GM19238 (cell line): ENCODE results near the gene FAM78B.

Experiments used
- DNase-seq: peaks from one replicate; pipeline ENCODE4 v3.0.0; 2011; ENCODE audit warnings: low spot score; ENCODE audit not compliant: insufficient read length

The FAM78B gene

GRCh38 chr1:166120281-166120680, 46.5 kb downstream of the FAM78B start:
- DNase-seq = no peak

- DNase-seq = no peak
Observed at GRCh38 chr1:166119471-166119965, 47.3 kb downstream of the FAM78B start.

DNA sequence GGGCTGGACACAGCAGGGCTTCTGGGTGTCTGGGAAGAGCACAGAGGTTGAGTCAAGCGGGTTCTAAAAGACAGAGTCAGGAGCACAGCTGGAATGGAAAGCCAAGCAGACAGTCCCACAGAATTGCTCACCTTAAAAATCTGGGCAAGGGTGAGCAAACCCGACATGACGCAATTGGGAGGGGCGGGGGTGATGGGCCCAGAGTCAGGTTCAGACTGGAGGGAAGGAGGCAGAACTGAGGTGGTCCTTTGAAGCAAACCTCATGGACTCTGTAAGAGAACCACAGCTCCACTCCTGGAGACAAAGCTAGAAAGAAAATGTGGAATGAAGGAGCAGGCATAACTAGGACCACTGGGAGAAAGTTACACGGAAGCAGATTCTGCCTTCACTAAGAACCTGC, 49.0 kb downstream of the FAM78B start:
- DNase-seq = no peak

- DNase-seq = no peak
Observed at GRCh38 chr1:166116026-166116425, 50.8 kb downstream of the FAM78B start.

DNA sequence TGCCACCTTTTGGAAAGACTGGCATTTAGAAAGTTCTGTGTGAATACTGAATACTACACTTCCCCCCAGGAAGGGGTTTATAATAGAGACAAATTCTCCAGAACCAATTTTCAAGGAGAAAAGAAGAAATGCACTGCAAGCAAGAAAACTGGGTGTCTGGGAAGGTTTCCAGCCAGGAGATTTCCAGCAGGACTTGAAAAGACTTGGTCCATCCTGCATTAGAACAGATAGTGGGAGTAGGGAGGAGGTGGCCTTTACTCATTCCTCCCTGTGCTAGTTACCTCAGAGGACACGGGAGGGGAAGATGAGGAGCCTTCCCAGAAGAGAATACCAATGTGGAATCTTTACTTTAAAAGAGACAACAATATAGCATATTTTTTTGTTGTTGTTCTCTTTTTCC, 52.4 kb downstream of the FAM78B start:
- DNase-seq = no peak

DNA sequence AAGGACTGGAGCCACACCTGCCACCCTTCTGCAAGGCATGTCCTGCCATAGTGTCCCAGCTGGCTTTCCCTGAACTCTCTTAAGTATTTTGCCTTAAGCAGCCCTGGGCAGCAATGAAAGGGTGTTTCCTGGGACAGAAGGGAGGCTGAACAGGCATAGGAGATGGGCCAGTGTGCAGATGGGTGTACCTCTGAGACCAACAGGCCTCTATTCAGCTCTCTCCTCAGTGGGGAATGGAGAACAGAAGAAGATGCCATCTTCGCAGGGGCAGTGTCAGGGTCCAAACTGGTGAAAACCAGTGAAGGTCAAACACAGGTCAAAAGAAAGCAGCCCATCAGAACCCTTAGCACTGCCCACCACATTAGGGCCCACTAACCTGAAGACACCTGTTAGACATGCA, 53.2 kb downstream of the FAM78B start:
- DNase-seq = no peak

DNA sequence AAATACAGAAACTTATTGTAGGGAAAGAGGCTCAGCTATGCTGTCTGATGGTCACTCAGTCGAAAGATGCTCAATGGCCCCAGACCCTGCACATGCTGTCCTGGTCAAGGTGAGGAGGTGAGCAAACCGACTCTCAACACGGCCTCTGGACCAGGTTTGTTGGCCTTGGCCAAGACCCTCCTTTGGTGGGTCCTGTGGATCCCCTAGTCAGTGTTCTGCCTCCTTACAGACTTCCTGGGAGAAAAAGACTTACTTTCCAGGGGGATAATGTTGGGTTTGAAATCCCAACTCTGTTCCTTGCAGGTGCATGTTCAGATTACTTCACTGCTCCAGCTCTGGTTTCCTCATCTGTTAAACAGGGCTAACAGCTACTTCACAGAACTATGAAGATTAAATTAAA, 53.8 kb downstream of the FAM78B start:
- no peak for DNase-seq

- DNase-seq = no peak
Observed at GRCh38 chr1:166112425-166112824, 54.4 kb downstream of the FAM78B start.

- DNase-seq = no peak
Observed at GRCh38 chr1:166111430-166111829, 55.4 kb downstream of the FAM78B start.

GRCh38 chr1:166090244-166090643, 76.6 kb downstream of the FAM78B start:
- DNase-seq = no peak

DNA sequence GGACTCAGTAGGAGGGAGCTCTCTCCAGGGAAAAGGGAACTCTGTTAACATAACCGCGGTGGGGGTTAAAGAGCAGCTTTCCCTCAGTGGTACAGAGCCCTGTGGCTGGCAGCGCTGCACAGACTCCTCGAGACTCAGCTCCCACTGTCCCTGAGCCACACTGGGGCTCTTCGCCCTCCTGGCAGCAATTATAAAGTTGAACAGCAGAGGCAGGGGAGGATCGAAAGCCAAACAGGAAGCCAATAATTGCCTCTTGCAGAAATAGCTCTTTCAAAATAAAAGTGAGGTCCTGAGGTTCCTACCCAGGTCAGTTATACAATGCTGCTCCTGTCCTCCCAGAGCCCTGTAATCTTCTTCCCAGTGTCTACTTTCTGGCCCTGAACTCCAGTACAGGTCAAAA, 77.0 kb downstream of the FAM78B start:
- DNase-seq = peak; percentile 44

DNA sequence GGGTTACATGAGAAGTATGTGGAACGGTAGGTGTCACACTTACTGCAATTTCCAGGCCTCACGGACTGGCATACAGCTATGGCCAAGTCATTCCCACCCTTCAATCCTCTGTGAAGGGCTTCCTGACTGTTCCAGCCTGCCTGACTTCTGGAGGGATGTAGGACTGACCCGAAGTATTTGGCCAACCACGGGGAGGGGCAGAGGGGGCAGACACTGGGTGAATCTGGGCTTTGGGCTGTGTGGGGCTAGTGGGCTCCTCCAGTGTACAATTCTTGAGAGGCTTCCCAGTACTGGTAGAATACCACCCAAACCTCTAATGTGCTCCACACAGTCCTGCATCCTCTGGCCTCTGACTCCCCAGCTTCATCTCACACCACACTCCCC, 78.2 kb downstream of the FAM78B start:
- DNase-seq = no peak

DNA sequence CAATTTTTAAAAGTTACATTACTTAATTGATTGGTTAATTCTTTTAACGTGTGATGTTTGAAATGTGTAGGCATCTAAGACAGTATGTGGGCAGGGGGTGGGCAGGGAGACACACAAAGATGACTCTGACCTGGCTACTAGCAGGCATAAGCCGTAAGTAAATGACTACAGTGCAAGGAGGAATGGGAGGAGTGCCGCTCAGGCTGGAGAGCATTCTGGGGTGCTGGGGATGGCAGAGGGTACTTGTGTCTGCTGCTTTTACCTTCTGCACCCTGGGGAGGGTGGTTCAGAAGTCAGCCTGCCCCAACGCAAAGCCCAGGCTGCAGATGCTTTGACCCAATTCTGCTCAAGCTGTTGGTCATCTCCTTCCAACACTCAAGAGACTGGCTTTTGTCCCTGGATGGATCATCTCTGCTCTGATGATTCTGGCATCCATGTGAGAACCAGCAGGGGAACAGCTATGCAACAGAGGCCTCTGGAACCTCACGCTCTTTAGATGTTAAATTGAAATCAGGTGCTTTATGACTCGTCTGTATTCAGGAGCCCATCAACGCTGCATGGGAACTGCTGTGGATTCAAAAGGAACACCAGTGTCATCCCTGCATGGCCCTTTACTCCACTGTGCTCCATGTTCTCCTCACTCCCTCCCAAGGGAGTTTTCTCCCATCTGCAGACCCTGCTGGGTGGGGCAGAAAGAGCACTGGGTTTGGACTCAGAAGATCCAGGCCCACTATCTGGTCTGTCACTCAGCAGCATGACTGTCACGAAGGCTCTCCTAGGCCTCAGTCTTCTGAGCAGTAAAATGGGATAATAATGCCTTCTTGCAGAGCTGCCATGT, 78.8 kb downstream of the FAM78B start:
- no peak for DNase-seq

DNA sequence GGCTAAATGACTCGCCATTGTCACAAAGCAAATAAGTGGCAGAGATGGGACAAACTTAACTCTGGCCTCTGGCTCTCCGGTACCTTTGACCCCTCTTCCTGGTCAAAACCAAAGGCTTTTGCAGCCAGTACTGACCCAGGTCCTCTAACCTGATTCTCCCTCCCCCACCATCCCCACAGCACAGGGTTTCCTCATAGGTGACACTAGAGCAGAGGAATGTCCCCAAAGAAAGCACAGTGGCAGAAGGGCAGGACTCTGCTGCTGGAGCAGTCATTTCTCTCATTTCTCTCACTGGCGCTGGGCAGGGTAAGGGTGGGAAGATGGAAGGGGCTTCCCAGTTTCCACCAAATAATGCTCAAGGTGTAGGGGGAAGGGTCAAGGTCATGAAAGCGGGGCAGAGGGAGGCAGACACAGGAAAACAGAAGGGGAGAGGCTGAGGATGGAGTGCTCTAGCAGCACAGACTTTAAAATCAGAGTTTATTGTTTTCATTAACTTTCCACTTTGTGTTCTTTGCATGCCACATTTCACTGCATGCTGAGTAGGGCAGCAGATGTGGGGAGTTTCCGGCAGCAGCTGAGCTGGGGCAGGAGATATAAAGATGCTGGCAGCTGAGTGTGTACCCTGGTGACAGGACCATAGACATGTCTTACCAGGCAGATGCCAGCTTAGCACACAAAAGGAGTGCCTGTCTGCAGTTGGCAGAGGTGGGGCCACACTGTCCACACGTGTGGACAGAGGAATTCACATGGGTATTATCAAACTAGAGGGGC, 80.5 kb downstream of the FAM78B start:
- DNase-seq = no peak

DNA sequence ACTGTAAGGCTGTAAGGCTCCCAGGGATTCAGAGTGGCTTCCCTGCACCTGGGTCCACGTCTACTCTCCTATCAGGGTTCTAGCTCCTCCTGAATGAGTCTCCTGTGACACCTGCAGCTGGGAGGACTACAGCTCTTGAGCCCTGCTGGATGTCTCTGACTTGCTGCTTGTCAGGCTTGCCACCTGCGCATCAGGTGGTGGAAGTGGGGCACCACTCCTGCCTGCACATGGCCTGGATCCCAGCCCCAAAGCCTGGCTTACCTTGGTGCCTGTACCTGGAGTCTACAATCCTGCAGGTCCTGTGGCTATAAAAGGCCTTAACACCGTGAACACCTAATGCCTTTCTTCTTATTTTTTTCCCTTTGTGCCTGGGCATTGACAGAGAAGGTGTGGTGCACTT, 82.2 kb downstream of the FAM78B start:
- DNase-seq = no peak

DNA sequence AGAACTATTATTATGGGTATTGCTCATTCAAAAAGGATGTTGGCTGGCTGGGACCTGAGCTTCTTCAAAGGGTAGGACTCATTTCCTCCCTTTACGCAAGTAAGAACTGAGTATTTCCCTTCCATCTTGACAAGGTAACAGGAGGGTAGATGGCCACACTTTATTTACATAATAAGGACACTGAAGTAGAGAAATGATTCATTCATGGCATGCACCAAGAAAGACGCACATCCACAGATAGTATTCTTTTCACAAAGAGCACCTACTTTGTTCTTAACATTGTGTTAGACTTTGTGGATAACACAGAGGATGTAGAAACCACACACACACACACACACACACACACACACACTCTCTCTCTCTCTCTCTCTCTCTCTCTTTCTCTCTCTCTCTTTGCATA, 82.9 kb downstream of the FAM78B start:
- no peak for DNase-seq

DNA sequence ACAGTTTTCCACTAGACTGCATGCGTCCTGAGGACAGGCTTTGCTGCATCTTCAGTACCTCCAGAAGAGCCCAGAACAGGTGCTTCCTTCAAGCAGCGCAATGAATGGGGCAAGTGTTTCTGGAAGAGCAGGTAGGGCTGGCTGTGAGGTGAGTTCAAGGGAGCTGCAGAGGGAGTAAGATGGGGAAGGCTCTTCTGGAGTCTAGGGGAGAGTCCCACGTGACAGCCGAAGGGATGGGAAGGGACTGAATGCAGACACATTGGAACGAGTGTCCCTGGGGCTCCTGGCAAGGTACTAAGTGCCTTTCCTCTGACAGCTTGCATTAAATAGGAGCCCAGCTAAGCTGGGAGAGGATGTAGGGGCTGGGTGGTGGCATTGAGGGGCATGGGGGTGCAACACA, 84.2 kb downstream of the FAM78B start:
- DNase-seq = no peak

DNA sequence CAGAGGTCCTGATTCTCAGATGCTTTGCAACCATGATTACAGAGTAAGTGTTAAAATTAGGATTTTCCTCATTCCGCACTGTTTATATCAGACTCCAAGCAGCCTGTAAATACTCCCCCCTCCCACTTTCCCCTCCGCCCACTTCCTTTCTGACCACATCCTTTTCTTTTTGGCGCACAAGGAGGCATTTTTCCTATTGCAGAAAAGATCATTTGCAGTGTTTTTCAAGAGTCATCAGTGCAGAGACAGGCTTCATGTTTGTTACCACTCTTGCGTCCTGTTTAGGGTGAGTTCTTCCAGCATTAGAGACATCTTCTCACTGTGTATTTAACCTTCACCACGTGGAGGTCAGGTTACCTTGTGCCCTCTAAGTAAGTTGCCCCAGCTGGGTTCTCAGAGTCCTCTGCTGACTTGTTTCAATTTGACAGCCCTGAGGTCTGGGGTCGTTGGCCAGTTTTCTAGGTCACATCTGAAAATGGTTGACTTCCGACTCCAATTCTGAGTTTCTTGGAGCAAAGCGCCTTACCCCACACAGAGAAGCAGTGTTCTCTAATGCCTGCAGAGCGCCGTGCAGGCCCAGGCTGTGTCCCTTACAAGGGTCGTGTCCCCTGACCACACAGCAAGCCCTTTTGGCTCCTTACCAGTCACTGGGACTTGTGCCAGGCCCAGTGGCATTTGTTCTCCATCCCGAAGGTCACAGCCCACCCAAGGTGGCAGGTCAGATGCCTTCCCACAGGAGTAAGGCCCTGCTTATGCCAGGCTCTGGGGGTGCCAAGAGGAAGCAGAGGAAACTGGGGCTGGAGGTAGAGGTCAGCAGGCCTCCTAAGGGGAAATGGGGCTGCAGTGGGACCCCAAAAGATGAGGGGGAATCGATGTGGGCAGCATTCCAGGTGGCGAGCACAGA, 85.6 kb downstream of the FAM78B start:
- DNase-seq = no peak

GRCh38 chr1:166080277-166080966, 86.4 kb downstream of the FAM78B start:
- no peak for DNase-seq

DNA sequence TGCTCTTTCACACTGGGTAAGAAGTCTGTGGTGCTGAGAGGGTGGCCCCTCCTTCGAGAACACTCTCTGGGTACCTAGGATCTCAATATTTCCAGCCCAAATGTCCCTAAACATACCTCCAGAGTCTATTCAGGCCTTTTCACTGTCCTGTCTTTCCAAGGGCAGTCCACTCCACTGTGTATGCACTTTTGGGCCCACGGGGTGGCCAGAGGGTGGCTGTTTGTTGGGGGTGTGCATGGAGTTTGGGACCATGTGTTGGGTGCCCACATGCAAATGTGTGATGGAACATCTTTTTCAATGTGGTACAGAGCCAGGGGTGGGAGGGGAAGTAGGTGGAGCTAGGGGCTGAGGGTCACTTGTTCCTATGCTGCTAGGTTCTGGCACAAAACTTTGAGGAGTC, 87.5 kb downstream of the FAM78B start:
- no peak for DNase-seq

DNA sequence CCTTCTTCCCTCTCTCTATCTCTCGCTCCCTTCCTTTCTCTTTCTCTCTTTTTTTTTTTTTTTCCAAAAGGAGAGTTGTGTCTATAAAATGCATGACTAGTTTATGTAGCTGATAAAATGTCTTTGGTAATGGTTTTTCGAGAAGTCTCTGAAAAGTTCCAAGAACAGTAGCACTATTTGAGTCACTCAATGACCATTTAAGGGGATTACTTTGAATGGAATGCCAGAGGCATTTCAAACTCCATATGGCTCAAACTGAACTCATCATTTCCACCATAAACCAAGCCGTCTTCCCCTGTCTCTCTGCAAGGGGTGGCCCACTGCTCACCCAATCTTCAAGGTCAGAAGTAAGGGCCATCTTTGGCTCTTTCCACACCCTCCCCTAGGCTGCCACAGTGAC, 93.3 kb downstream of the FAM78B start:
- no peak for DNase-seq
